ENCODE measurements around the gene TXNL4A.

TXNL4A gene

DNA sequence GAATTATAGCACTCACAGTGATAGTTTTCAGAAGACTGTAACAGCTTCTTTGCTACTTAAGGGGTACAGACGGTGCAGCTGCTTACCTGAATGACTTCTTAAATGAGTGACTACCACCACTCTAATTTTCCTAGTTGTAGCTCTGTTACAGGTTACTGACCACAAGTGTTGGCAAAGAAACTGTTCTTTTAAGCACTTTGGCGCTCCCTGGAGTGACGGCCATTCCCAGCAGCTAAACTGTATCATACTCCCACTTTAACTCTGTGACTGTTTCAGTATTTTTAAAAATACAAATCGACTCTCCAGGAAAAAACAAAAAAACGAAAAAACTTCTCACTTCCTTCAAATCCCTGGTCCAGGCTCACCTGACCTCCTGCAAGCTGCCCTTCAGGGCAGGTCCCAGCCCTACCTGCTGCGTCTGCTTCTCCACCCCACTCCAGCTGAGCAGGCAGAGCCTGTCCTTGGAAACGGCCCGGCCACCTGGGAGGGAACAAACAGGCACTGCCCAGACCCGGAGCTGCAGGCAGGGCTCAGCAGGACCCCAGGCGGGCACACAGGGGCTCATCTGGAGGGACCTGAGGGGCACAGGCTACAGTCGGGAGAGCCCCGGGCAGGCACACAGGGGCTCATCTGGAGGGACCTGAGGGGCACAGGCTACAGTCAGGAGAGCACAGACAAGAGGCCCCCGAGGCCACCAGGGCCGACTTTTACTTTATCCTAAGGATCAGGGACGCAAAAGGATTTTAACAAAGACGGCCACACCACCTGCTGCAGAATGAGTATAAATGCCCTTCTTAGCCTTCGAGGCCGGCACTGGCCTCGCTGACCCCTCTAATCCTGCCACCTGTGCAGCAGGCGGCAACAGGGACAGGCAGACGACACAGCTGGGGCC, 61.4 kb downstream of the TXNL4A start:
- DNase-seq (ENCODE audit: insufficient read length) (no peak), FAIRE-seq (no peak)
- TF ChIP-seq POLR2AphosphoS5 (IDR thresholded peaks at IDR 0.05; ENCODE audit: low read depth, low read length) (no peak), POLR2A (IDR thresholded peaks at IDR 0.05; ENCODE audit: low read depth, low read length) (no peak), TAF1 (IDR thresholded peaks at IDR 0.05; ENCODE audit: borderline replicate concordance, low read depth, low read length) (no peak)

DNA sequence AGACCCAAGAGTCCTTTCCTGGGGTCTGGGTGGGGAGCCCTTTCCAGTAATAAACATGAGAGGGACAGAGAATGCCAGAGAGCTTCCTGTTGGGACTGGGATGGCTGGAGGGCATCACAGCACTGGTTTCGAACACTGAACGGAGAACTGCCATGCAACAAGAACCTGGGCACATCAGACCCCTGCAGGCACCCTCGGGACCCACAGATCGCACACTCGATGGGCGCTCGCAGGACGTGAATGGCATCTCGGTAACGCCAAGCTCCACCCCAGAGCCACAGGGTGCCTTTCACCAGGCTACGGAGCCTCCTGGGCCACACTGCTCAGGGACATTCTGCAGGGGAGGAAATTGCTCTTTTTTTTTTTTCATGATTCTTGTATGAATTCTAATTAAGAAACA, 62.1 kb downstream of the TXNL4A start:
- FAIRE-seq (no peak), DNase-seq (ENCODE audit: insufficient read length) (no peak)
- no peak for TF ChIP-seq TAF1 (IDR thresholded peaks at IDR 0.05; ENCODE audit: borderline replicate concordance, low read depth, low read length)
- no peak for TF ChIP-seq POLR2AphosphoS5 (IDR thresholded peaks at IDR 0.05; ENCODE audit: low read depth, low read length)
- TF ChIP-seq POLR2A (IDR thresholded peaks at IDR 0.05; ENCODE audit: low read depth, low read length): no peak

DNA sequence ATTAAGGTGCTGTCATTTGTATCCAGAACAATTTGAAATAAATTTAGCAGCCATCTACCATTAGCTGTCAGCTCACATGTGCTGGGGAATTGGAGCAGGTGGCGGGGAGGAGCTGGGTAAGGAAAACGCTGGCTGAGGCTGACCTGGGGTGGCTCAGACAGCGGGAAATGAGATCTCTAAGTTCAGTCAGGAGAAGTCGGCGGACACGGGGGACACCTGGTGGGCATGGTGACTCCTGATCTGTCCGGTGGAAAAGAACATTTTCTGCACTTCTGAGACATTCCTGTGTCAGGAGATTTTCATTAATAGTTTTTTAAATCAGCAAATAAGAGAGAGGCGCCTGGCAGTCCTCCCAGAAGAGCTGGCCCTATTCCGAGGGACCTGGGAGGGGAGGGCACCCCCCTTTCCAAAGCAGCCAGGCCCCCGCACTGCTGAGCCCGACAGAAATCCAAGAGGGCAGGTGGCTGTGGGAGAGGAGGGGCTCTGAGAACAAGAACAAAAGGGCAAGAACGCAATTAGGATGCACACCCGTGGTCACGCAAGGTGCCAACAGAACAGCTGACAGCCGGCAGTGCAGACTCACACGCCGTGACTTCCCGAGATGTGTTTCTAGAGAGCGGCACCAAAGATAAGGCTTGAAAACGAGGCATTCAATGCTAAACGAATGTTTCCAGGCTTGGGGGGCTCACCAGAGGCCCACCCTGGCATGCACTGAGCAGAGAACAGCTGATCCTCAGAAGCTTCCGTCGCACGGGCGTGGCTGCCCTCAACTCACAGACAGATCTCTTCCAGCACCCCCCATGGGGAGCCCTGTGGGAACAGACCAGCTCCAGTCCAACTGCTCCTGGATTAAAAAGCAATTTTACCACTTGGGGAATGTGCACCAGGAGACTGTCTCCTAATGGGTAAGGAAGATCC, 63.3 kb downstream of the TXNL4A start:
- DNase-seq (ENCODE audit: insufficient read length): no peak
- TF ChIP-seq POLR2A (IDR thresholded peaks at IDR 0.05; ENCODE audit: low read depth, low read length): no peak
- TF ChIP-seq TAF1 (IDR thresholded peaks at IDR 0.05; ENCODE audit: borderline replicate concordance, low read depth, low read length): no peak
- no peak for TF ChIP-seq POLR2AphosphoS5 (IDR thresholded peaks at IDR 0.05; ENCODE audit: low read depth, low read length)
- FAIRE-seq: no peak

DNA sequence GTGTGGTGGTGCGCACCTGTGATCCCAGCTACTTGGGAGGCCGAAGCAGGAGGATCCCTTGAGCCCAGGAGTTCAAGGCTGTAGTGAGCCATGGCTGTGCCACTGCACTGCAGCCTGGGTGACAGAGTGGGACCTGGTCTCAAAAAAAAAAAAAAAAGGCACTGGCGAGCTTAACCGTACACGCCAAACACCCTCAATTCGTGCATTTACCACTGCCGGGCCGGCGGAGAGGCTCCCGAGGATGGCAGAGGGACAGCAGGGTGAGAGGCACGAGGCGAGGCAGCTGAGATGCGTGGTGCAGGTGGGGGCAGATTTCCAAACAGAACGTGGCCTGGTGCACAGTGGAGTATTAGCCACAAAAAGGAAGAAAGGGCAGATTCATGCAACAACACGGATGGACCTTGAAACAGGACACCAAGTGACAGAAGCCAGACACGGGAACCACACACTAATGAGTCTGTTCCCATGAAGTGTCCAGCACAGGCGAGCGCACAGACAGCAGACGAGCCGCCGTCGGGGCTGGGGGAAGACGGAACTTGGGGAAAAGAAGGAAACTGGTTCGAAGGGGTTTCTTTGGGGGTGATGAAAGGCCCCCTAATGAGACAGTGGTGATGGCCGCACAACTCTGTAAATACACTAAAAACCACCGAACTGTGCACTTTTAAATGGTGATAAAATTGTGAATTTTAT, 64.3 kb downstream of the TXNL4A start:
- no peak for DNase-seq (ENCODE audit: insufficient read length)
- TF ChIP-seq TAF1 (IDR thresholded peaks at IDR 0.05; ENCODE audit: borderline replicate concordance, low read depth, low read length): no peak
- no peak for TF ChIP-seq POLR2AphosphoS5 (IDR thresholded peaks at IDR 0.05; ENCODE audit: low read depth, low read length)
- TF ChIP-seq POLR2A (IDR thresholded peaks at IDR 0.05; ENCODE audit: low read depth, low read length): no peak
- FAIRE-seq: no peak

DNA sequence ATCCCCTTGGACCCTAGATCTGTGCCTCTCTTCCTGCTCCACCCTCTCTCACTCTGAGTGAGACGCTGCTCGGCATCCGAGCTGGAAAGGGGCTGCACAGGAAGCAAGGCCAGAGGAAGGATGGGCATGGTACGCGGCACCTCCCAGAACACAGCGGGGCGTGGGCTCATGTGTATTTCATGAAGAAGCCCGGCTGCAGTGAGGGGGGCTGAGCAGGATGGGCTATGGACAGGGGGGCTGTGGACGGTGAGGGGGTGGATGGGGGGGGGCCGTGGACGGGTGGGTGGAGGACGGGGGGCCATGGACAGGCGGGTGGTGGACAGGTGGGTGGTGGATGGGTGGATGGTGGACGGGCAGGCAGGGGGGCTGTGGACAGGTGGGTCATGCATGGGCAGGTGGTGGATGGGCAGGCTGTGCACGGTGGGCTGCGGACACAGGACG, 65.4 kb downstream of the TXNL4A start:
- TF ChIP-seq POLR2A (IDR thresholded peaks at IDR 0.05; ENCODE audit: low read depth, low read length) (no peak), POLR2AphosphoS5 (IDR thresholded peaks at IDR 0.05; ENCODE audit: low read depth, low read length) (no peak), TAF1 (IDR thresholded peaks at IDR 0.05; ENCODE audit: borderline replicate concordance, low read depth, low read length) (no peak)
- DNase-seq (ENCODE audit: insufficient read length): no peak
- no peak for FAIRE-seq

DNA sequence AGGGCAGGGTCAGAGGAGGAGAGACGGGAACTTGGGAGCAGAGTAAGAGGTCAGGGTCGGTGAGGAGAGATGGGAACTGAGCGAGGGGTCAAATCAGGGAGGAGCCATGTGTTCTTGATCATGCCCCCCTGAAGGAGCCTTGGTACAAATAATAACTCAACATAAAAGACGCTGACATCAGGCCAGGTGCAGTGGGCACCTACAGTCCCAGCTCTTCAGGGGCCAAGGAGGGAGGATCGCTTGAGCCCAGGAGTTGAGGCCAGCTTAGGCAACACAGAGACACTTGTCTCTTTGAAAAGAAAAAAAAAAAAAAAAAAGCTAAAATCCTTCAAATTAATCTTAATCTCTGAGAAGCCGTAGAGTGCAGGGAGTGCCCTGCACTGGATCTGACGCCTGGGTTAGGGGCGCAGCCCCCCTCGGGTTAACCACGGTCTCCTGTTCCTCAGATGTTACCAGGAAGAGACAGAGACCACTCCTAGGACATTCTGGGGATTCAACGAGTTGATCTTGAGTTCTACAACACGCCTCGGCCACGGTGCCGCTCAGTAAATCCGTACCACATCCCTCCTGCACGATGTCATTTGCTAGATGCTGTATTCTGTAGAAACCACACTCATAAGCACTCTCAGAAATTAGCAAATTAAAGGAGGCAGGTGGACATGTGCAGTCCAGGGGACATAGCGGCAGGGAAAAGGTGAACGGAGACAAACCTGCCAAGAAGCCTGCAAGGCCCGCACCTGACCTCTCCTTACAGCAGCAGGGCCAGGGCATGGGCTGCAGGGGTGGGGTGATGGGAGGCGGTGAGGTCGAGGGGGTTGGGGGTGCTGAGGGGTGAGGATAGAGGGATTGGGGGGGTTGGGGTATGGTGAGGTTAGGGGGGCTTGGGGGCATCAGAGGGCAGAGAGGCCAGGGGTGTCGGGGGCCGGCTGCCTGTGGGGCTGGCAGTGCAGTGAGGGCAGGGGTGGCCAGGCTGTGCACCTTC, 66.1 kb downstream of the TXNL4A start:
- FAIRE-seq (no peak), DNase-seq (ENCODE audit: insufficient read length) (no peak)
- TF ChIP-seq POLR2AphosphoS5 (IDR thresholded peaks at IDR 0.05; ENCODE audit: low read depth, low read length) (no peak), TAF1 (IDR thresholded peaks at IDR 0.05; ENCODE audit: borderline replicate concordance, low read depth, low read length) (no peak), POLR2A (IDR thresholded peaks at IDR 0.05; ENCODE audit: low read depth, low read length) (no peak)
